BLaER1 (cell line): ENCODE measurements around the gene UPB1.

Experiments
- H3K27ac ChIP-seq: shearing (Covaris generic); formaldehyde crosslinking; 2 replicates; pipeline ENCODE4 v1.8.1; 2022
- H3K27me3 ChIP-seq: shearing (Covaris generic); formaldehyde crosslinking; 2 replicates; pipeline ENCODE4 v1.8.1; 2022
- H3K36me3 ChIP-seq: shearing (Covaris generic); formaldehyde crosslinking; 2 replicates; pipeline ENCODE4 v1.8.1; 2022
- H3K4me1 ChIP-seq: shearing (Covaris generic); formaldehyde crosslinking; 2 replicates; pipeline ENCODE4 v1.8.1; 2022
- H3K4me2 ChIP-seq: shearing (Covaris generic); formaldehyde crosslinking; 2 replicates; pipeline ENCODE4 v1.8.1; 2022
- H3K4me3 ChIP-seq: shearing (Covaris generic); formaldehyde crosslinking; 2 replicates; pipeline ENCODE4 v1.8.1; 2022
- H3K9ac ChIP-seq: shearing (Covaris generic); formaldehyde crosslinking; 2 replicates; pipeline ENCODE4 v1.8.1; 2022
- H3K9me3 ChIP-seq: shearing (Covaris generic); formaldehyde crosslinking; 2 replicates; pipeline ENCODE4 v1.8.1; 2022
- H4K20me1 ChIP-seq: shearing (Covaris generic); formaldehyde crosslinking; 2 replicates; pipeline ENCODE4 v1.8.1; 2022
- Cebpa-rat ChIP-seq: shearing (Covaris generic); IDR thresholded peaks from 2 replicates; pipeline ENCODE4 v1.8.1; 2022

The UPB1 gene

GRCh38 chr22:24513378-24514240, 18.5 kb downstream of the UPB1 start:
- H3K9ac ChIP-seq, result no peak overlapping the region
- TF ChIP-seq Cebpa-rat, result no peak
- H3K4me2 ChIP-seq, result peak overlapping the region; percentile 90
- H3K36me3 ChIP-seq, result no peaks in the 10 kb centered on the region
- H3K4me1 ChIP-seq, result peaks cover 97% of the 10 kb centered on the region
- no peak overlapping the region for H3K4me3 ChIP-seq
- H3K27ac ChIP-seq, result no peak overlapping the region
- H4K20me1 ChIP-seq, result 0 out of 2 replicates have a peak, but pooled peaks cover under 1% of the 10 kb centered on the region
- no peaks in the 10 kb centered on the region for H3K27me3 ChIP-seq
- H3K9me3 ChIP-seq, result no peaks in the 10 kb centered on the region

- no peaks in the 10 kb centered on the region for H3K36me3 ChIP-seq
- H3K4me2 ChIP-seq, result peak overlapping the region; percentile 60
- H3K9ac ChIP-seq, result no peak overlapping the region; the same call in 1 of the 2 replicates
- no peak for TF ChIP-seq Cebpa-rat
- peaks cover 100% of the 10 kb centered on the region for H3K4me1 ChIP-seq
- H3K27ac ChIP-seq, result peak overlapping the region; percentile 11; the same call in 1 of the 2 replicates
- no peaks in the 10 kb centered on the region for H3K9me3 ChIP-seq
- H3K4me3 ChIP-seq, result no peak overlapping the region
- no peaks in the 10 kb centered on the region for H3K27me3 ChIP-seq
- H4K20me1 ChIP-seq, result 0 out of 2 replicates have a peak, but pooled peaks cover 9% of the 10 kb centered on the region
These were observed 19.3 kb downstream of the UPB1 start for GRCh38 chr22:24514241-24515026.

- 0 out of 2 replicates have a peak, but pooled peaks cover 9% of the 10 kb centered on the region for H4K20me1 ChIP-seq
- H3K27me3 ChIP-seq, result no peaks in the 10 kb centered on the region
- no peaks in the 10 kb centered on the region for H3K9me3 ChIP-seq
- TF ChIP-seq Cebpa-rat, result no peak
- H3K4me1 ChIP-seq, result peaks cover 100% of the 10 kb centered on the region
- H3K27ac ChIP-seq, result peak overlapping the region; percentile 14; the same call in 1 of the 2 replicates
- no peak overlapping the region for H3K4me3 ChIP-seq
- H3K9ac ChIP-seq, result no peak overlapping the region
- H3K36me3 ChIP-seq, result no peaks in the 10 kb centered on the region
- peak overlapping the region; percentile 60 for H3K4me2 ChIP-seq
These were observed 19.9 kb downstream of the UPB1 start for GRCh38 chr22:24515027-24515338.

GRCh38 chr22:24516301-24516737, 21.2 kb downstream of the UPB1 start:
- no peaks in the 10 kb centered on the region for H3K36me3 ChIP-seq
- no peak for TF ChIP-seq Cebpa-rat
- peaks cover 93% of the 10 kb centered on the region for H3K4me1 ChIP-seq
- no peaks in the 10 kb centered on the region for H3K27me3 ChIP-seq
- H3K9ac ChIP-seq, result no peak overlapping the region
- H3K4me3 ChIP-seq, result no peak overlapping the region
- H3K9me3 ChIP-seq, result no peaks in the 10 kb centered on the region
- H3K27ac ChIP-seq, result no peak overlapping the region
- H3K4me2 ChIP-seq, result peak overlapping the region; percentile 60
- 0 out of 2 replicates have a peak, but pooled peaks cover 9% of the 10 kb centered on the region for H4K20me1 ChIP-seq

- no peaks in the 10 kb centered on the region for H3K27me3 ChIP-seq
- H3K4me3 ChIP-seq, result no peak overlapping the region
- no peak overlapping the region for H3K27ac ChIP-seq
- no peaks in the 10 kb centered on the region for H3K9me3 ChIP-seq
- no peak for TF ChIP-seq Cebpa-rat
- no peak overlapping the region for H3K9ac ChIP-seq
- H4K20me1 ChIP-seq, result 0 out of 2 replicates have a peak, but pooled peaks cover 9% of the 10 kb centered on the region
- peaks cover 93% of the 10 kb centered on the region for H3K4me1 ChIP-seq
- peak overlapping the region; percentile 79 for H3K4me2 ChIP-seq
- no peaks in the 10 kb centered on the region for H3K36me3 ChIP-seq
These were observed 22.3 kb downstream of the UPB1 start for GRCh38 chr22:24517446-24517845.

GRCh38 chr22:24518228-24518627, 23.1 kb downstream of the UPB1 start:
- H3K9ac ChIP-seq, result no peak overlapping the region
- H3K9me3 ChIP-seq, result no peaks in the 10 kb centered on the region
- no peaks in the 10 kb centered on the region for H3K36me3 ChIP-seq
- 0 out of 2 replicates have a peak, but pooled peaks cover 9% of the 10 kb centered on the region for H4K20me1 ChIP-seq
- TF ChIP-seq Cebpa-rat, result no peak
- H3K27ac ChIP-seq, result no peak overlapping the region
- H3K27me3 ChIP-seq, result no peaks in the 10 kb centered on the region
- H3K4me2 ChIP-seq, result peak overlapping the region; percentile 79
- peaks cover 92% of the 10 kb centered on the region for H3K4me1 ChIP-seq
- no peak overlapping the region for H3K4me3 ChIP-seq

- H3K27me3 ChIP-seq, result no peaks in the 10 kb centered on the region
- peaks cover 92% of the 10 kb centered on the region for H3K4me1 ChIP-seq
- H3K9ac ChIP-seq, result peak overlapping the region; percentile 5; the same call in 1 of the 2 replicates
- H3K4me2 ChIP-seq, result peak overlapping the region; percentile 79
- TF ChIP-seq Cebpa-rat, result no peak
- H3K36me3 ChIP-seq, result no peaks in the 10 kb centered on the region
- H3K4me3 ChIP-seq, result 0 out of 2 replicates have a peak overlapping the region, but pooled peaks have one; percentile 4
- H3K9me3 ChIP-seq, result no peaks in the 10 kb centered on the region
- H3K27ac ChIP-seq, result peak overlapping the region; percentile 5; the same call in 1 of the 2 replicates
- H4K20me1 ChIP-seq, result 0 out of 2 replicates have a peak, but pooled peaks cover 9% of the 10 kb centered on the region
These were observed 23.8 kb downstream of the UPB1 start for GRCh38 chr22:24518771-24519485.

GRCh38 chr22:24519496-24519895, 24.4 kb downstream of the UPB1 start:
- H3K9me3 ChIP-seq, result no peaks in the 10 kb centered on the region
- no peak overlapping the region for H3K4me3 ChIP-seq
- H3K36me3 ChIP-seq, result no peaks in the 10 kb centered on the region
- H3K27ac ChIP-seq, result peak overlapping the region; percentile 5; the same call in 1 of the 2 replicates
- no peaks in the 10 kb centered on the region for H3K27me3 ChIP-seq
- H3K4me2 ChIP-seq, result peak overlapping the region; percentile 79
- H4K20me1 ChIP-seq, result 0 out of 2 replicates have a peak, but pooled peaks cover 9% of the 10 kb centered on the region
- TF ChIP-seq Cebpa-rat, result no peak
- H3K9ac ChIP-seq, result peak overlapping the region; percentile 5; the same call in 1 of the 2 replicates
- H3K4me1 ChIP-seq, result peaks cover 86% of the 10 kb centered on the region

GRCh38 chr22:24521791-24522245, 26.7 kb downstream of the UPB1 start:
- H3K4me3 ChIP-seq, result no peak overlapping the region
- peak overlapping the region; percentile 35 for H3K4me2 ChIP-seq
- no peak for TF ChIP-seq Cebpa-rat
- H3K27me3 ChIP-seq, result no peaks in the 10 kb centered on the region
- 0 out of 2 replicates have a peak, but pooled peaks cover 9% of the 10 kb centered on the region for H4K20me1 ChIP-seq
- peaks cover 67% of the 10 kb centered on the region for H3K4me1 ChIP-seq
- no peaks in the 10 kb centered on the region for H3K9me3 ChIP-seq
- no peak overlapping the region for H3K27ac ChIP-seq
- H3K9ac ChIP-seq, result peak overlapping the region; percentile 31; the same call in 1 of the 2 replicates
- H3K36me3 ChIP-seq, result no peaks in the 10 kb centered on the region
